OCI-LY7 (cell line): Measurements from ENCODE around the gene IFT43. TPM values are rescaled to one million over a fixed set of nuclear protein-coding genes. Genes with fewer than 3 reads are reported as not detected.
A peak's percentile ranks its signal among the peaks of the same experiment; 100 is the strongest.

Experiments used
- BruUV-seq: library from RNA; stranded (reverse); fragments of 400-500 nt; replicated peaks from 2 replicates; lab custom pipeline; 2021; lab: Mats Ljungman, UMichigan
- CTCF ChIA-PET: fragments of 300-600 bp; sonication (Branson Sonifier 250); formaldehyde crosslinking; loops from one replicate; lab custom pipeline; 2022; ENCODE audit warnings: antibody characterized with exemption; ENCODE audit not compliant: unreplicated experiment; lab: Charles Lee
- POLR2A ChIA-PET: fragments of 300-600 bp; sonication (Branson Sonifier 250); formaldehyde crosslinking; loops from one replicate; lab custom pipeline; 2022; ENCODE audit warnings: antibody characterized with exemption; lab: Charles Lee
- DNase-seq: peaks from one replicate; pipeline ENCODE4 v3.0.0-alpha.2; 2015; ENCODE audit warnings: low spot score
- H2AFZ ChIP-seq: fragments of 200-600 bp; sonication (generic), shearing (Covaris generic); 2 replicates; pipeline ENCODE4 v1.6.1; 2014; ENCODE audit warnings: mild to moderate bottlenecking, antibody characterized with exemption, low read length, moderate library complexity
- H3K27ac ChIP-seq: fragments of 200-600 bp; sonication (generic); 2 replicates; pipeline ENCODE4 v1.5.1; 2014; ENCODE audit warnings: mixed run types, low read depth, mild to moderate bottlenecking, moderate library complexity, low read length, inconsistent platforms; ENCODE audit not compliant: poor library complexity, severe bottlenecking
- H3K36me3 ChIP-seq: fragments of 200-600 bp; sonication (generic); 2 replicates; pipeline ENCODE4 v1.6.1; 2014; ENCODE audit warnings: mild to moderate bottlenecking, antibody characterized with exemption, low read length, moderate library complexity, mixed read lengths; ENCODE audit not compliant: insufficient read depth
- H3K4me1 ChIP-seq: fragments of 200-600 bp; sonication (generic); 2 replicates; pipeline ENCODE4 v1.5.1; 2014; ENCODE audit warnings: mild to moderate bottlenecking, low read length; ENCODE audit not compliant: insufficient read depth, poor library complexity, severe bottlenecking
- H3K4me2 ChIP-seq: fragments of 200-600 bp; sonication (generic); 2 replicates; pipeline ENCODE4 v1.6.1; 2014; ENCODE audit warnings: mild to moderate bottlenecking, low read length
- H3K4me3 ChIP-seq: fragments of 200-600 bp; sonication (generic); 2 replicates; pipeline ENCODE4 v1.5.1; 2014; ENCODE audit warnings: mild to moderate bottlenecking, low read depth, low read length; ENCODE audit not compliant: poor library complexity, severe bottlenecking
- H3K79me2 ChIP-seq: fragments of 200-600 bp; sonication (generic); 2 replicates; pipeline ENCODE4 v1.6.1; 2016; ENCODE audit warnings: low read depth, mild to moderate bottlenecking, low read length, moderate library complexity, mixed read lengths; ENCODE audit not compliant: insufficient read depth
- H3K9me2 ChIP-seq: fragments of 200-600 bp; sonication (generic); 2 replicates; pipeline ENCODE4 v1.6.1; 2016; ENCODE audit warnings: mild to moderate bottlenecking, low read length, mixed read lengths; ENCODE audit not compliant: insufficient read depth
- H3K9me3 ChIP-seq: fragments of 200-600 bp; sonication (generic); 2 replicates; pipeline ENCODE4 v1.6.1; 2014; ENCODE audit warnings: mild to moderate bottlenecking, mixed run types, low read length, mixed read lengths
- H4K20me1 ChIP-seq: fragments of 200-600 bp; sonication (generic); 2 replicates; pipeline ENCODE4 v1.6.1; 2014; ENCODE audit warnings: mild to moderate bottlenecking, antibody characterized with exemption, low read length, moderate library complexity, mixed read lengths; ENCODE audit not compliant: insufficient read depth
- CTCF ChIP-seq: fragments of 200-600 bp; sonication (generic); conservative IDR thresholded peaks from 2 replicates; pipeline ENCODE4 v1.5.1; 2014; ENCODE audit warnings: mild to moderate bottlenecking, antibody characterized with exemption, low read length, moderate library complexity, mixed read lengths
- EZH2phosphoT487 ChIP-seq: fragments of 200-600 bp; sonication (generic); IDR thresholded peaks from 2 replicates; pipeline ENCODE4 v1.6.1; 2018; ENCODE audit warnings: low read depth, borderline replicate concordance, mild to moderate bottlenecking, mixed run types, antibody characterized with exemption, low read length, moderate library complexity, mixed read lengths
- intact Hi-C: fragments of 100-400 bp; cut with micrococcal nuclease; formaldehyde crosslinking; loops from one replicate; pipeline ENCODE4 v1.10.0; 2022; ENCODE audit not compliant: unreplicated experiment
- total RNA-seq, 2 experiments: library from RNA; depleted of rRNA in 1 of 2; stranded (reverse); fragments of >200 nt in 1 of 2; shearing (Covaris generic) in 1 of 2; gene quantifications; 2 replicates each; pipeline ENCODE4 v1.2.3, GENCODE V29; 2014 to 2022

Gene IFT43
- total RNA-seq, 2 experiments from 2014 or later = 9.3 to 13.6 TPM

GRCh38 chr14:75978249-75978731 lies 7.3 kb upstream of the IFT43 start:
- ChIA-PET CTCF (interaction anchor here (0.5 to 1.8 kb wide), 3 partner anchors 72 to 1051 kb away, joined by 3 to 12 read pairs (median 5); no protein-coding TSS in a partner anchor), POLR2A (no interaction called here)
- DNase-seq = peak; percentile 75
- no TSS peak for BruUV-seq
- peak overlapping the region; percentile 65 for H3K4me2 ChIP-seq
- H2AFZ ChIP-seq = peak overlapping the region; percentile 13; the same call in 1 of the 2 replicates
- peaks cover 54% of the 10 kb centered on the region for H3K4me1 ChIP-seq
- no peaks in the 10 kb centered on the region for H3K9me2 ChIP-seq
- TF ChIP-seq EZH2phosphoT487 = no peak
- TF ChIP-seq CTCF = no peak
- H3K4me3 ChIP-seq = no peak overlapping the region
- H3K79me2 ChIP-seq = no peaks in the 10 kb centered on the region
- no peaks in the 10 kb centered on the region for H3K9me3 ChIP-seq
- H3K27ac ChIP-seq = no peak overlapping the region
- intact Hi-C loops = loop anchor here (2.0 kb wide), 1 partner anchor 17 kb away; no protein-coding TSS in a partner anchor
- H3K36me3 ChIP-seq = no peaks in the 10 kb centered on the region
- H4K20me1 ChIP-seq = no peaks in the 10 kb centered on the region

GRCh38 chr14:75979071-75979571 lies 6.4 kb upstream of the IFT43 start:
- Histone ChIP-seq H3K4me1 (peaks cover 54% of the 10 kb centered on the region), H3K4me3 (no peak overlapping the region), H3K36me3 (no peaks in the 10 kb centered on the region), H3K4me2 (peak overlapping the region; percentile 65; the same call in 1 of the 2 replicates), H3K27ac (no peak overlapping the region), H2AFZ (no peak overlapping the region), H4K20me1 (no peaks in the 10 kb centered on the region), H3K9me3 (no peaks in the 10 kb centered on the region), H3K79me2 (no peaks in the 10 kb centered on the region), H3K9me2 (no peaks in the 10 kb centered on the region)
- intact Hi-C loops = loop anchor here (2.0 kb wide), 1 partner anchor 18 kb away; no protein-coding TSS in a partner anchor
- no TSS peak for BruUV-seq
- DNase-seq = peak; percentile 36
- CTCF ChIA-PET = interaction anchor here (1.4 to 1.8 kb wide), 2 partner anchors 72 to 268 kb away, joined by 3 to 12 read pairs; no protein-coding TSS in a partner anchor
- POLR2A ChIA-PET = interaction anchor here (0.6 to 0.9 kb wide), 2 partner anchors 71 to 803 kb away, joined by 3 read pairs; no protein-coding TSS in a partner anchor
- TF ChIP-seq EZH2phosphoT487 (no peak), CTCF (peak; percentile 82)
